T-helper 2 cell treated with Interferon-gamma antibody and Interleukin-4, amounts not matched to agents 5 μg/mL and 100 μg/mL, for 36 hours (primary cell): ENCODE measurements around the gene THADA.
A peak's percentile ranks its signal among the peaks of the same experiment; 100 is the strongest.

Source experiments
- DNase-seq: peaks from one replicate; pipeline ENCODE4 v3.0.0; 2021; ENCODE audit warnings: low spot score
- H3K27ac Mint-ChIP-seq: one replicate; pipeline ENCODE4 v1.8.0; 2021; ENCODE audit warnings: mild to moderate bottlenecking, mixed read lengths
- H3K27me3 Mint-ChIP-seq: one replicate; pipeline ENCODE4 v1.8.0; 2021; ENCODE audit warnings: low read depth, mixed read lengths
- H3K36me3 Mint-ChIP-seq: one replicate; pipeline ENCODE4 v1.8.0; 2021; ENCODE audit warnings: low read depth, mixed read lengths
- H3K4me1 Mint-ChIP-seq: one replicate; pipeline ENCODE4 v1.8.0; 2021; ENCODE audit warnings: low read depth, mixed read lengths
- H3K4me3 Mint-ChIP-seq: one replicate; pipeline ENCODE4 v1.8.0; 2022; ENCODE audit warnings: mild to moderate bottlenecking, moderate library complexity, mixed read lengths
- H3K9me3 Mint-ChIP-seq: one replicate; pipeline ENCODE4 v1.8.0; 2021; ENCODE audit warnings: mixed read lengths

Gene THADA

GRCh38 chr2:43258547-43259156 lies 337.2 kb downstream of the THADA start:
- Mint-ChIP-seq H3K27me3 (no peaks in the 10 kb centered on the region), H3K4me1 (no peaks in the 10 kb centered on the region), H3K27ac (no peak overlapping the region), H3K36me3 (peaks cover 9% of the 10 kb centered on the region), H3K4me3 (no peak overlapping the region), H3K9me3 (no peaks in the 10 kb centered on the region)
- no peak for DNase-seq

GRCh38 chr2:43255296-43255910 lies 340.4 kb downstream of the THADA start:
- Mint-ChIP-seq H3K4me3 (no peak overlapping the region), H3K4me1 (no peaks in the 10 kb centered on the region), H3K27me3 (no peaks in the 10 kb centered on the region), H3K36me3 (peaks cover 5% of the 10 kb centered on the region), H3K27ac (no peak overlapping the region), H3K9me3 (no peaks in the 10 kb centered on the region)
- DNase-seq = no peak

- Mint-ChIP-seq H3K4me3 (no peak overlapping the region), H3K27ac (no peak overlapping the region)
Measured at GRCh38 chr2:43254331-43254730, 341.5 kb downstream of the THADA start.

GRCh38 chr2:43251171-43251731 lies 344.6 kb downstream of the THADA start:
- H3K4me3 Mint-ChIP-seq = no peak overlapping the region
- no peaks in the 10 kb centered on the region for H3K4me1 Mint-ChIP-seq
- no peaks in the 10 kb centered on the region for H3K9me3 Mint-ChIP-seq
- H3K36me3 Mint-ChIP-seq = peaks cover 1% of the 10 kb centered on the region
- H3K27ac Mint-ChIP-seq = no peak overlapping the region
- no peaks in the 10 kb centered on the region for H3K27me3 Mint-ChIP-seq
- DNase-seq = no peak

More at GRCh38 chr2:43254331-43254730, 341.5 kb downstream of the THADA start:
- peaks cover 5% of the 10 kb centered on the region for H3K36me3 Mint-ChIP-seq
- DNase-seq = no peak
- H3K27me3 Mint-ChIP-seq = no peaks in the 10 kb centered on the region
- H3K4me1 Mint-ChIP-seq = no peaks in the 10 kb centered on the region
- H3K9me3 Mint-ChIP-seq = no peaks in the 10 kb centered on the region

- H3K4me1 Mint-ChIP-seq = no peaks in the 10 kb centered on the region
- H3K27ac Mint-ChIP-seq = no peak overlapping the region
- peaks cover 1% of the 10 kb centered on the region for H3K36me3 Mint-ChIP-seq
- H3K27me3 Mint-ChIP-seq = no peaks in the 10 kb centered on the region
- H3K9me3 Mint-ChIP-seq = no peaks in the 10 kb centered on the region
- no peak overlapping the region for H3K4me3 Mint-ChIP-seq
- no peak for DNase-seq
Measured at GRCh38 chr2:43250015-43250414, 345.8 kb downstream of the THADA start.

GRCh38 chr2:43248621-43249020 lies 347.2 kb downstream of the THADA start:
- H3K27ac Mint-ChIP-seq = no peak overlapping the region
- no peaks in the 10 kb centered on the region for H3K4me1 Mint-ChIP-seq
- DNase-seq = no peak
- H3K4me3 Mint-ChIP-seq = no peak overlapping the region
- no peaks in the 10 kb centered on the region for H3K9me3 Mint-ChIP-seq
- H3K27me3 Mint-ChIP-seq = no peaks in the 10 kb centered on the region
- no peaks in the 10 kb centered on the region for H3K36me3 Mint-ChIP-seq

GRCh38 chr2:43246641-43247040 lies 349.2 kb downstream of the THADA start:
- H3K27me3 Mint-ChIP-seq = no peaks in the 10 kb centered on the region
- no peaks in the 10 kb centered on the region for H3K36me3 Mint-ChIP-seq
- no peak overlapping the region for H3K4me3 Mint-ChIP-seq
- DNase-seq = no peak
- H3K4me1 Mint-ChIP-seq = no peaks in the 10 kb centered on the region
- H3K27ac Mint-ChIP-seq = no peak overlapping the region
- no peaks in the 10 kb centered on the region for H3K9me3 Mint-ChIP-seq

GRCh38 chr2:43241558-43241957 lies 354.3 kb downstream of the THADA start:
- Mint-ChIP-seq H3K4me3 (no peak overlapping the region), H3K27ac (no peak overlapping the region), H3K36me3 (peaks cover 2% of the 10 kb centered on the region), H3K4me1 (peaks cover 9% of the 10 kb centered on the region), H3K27me3 (no peaks in the 10 kb centered on the region), H3K9me3 (no peaks in the 10 kb centered on the region)
- no peak for DNase-seq

GRCh38 chr2:43240766-43241150 lies 355.1 kb downstream of the THADA start:
- no peak for DNase-seq
- peaks cover 9% of the 10 kb centered on the region for H3K4me1 Mint-ChIP-seq
- no peak overlapping the region for H3K4me3 Mint-ChIP-seq
- peaks cover 2% of the 10 kb centered on the region for H3K36me3 Mint-ChIP-seq
- H3K27me3 Mint-ChIP-seq = no peaks in the 10 kb centered on the region
- no peaks in the 10 kb centered on the region for H3K9me3 Mint-ChIP-seq
- H3K27ac Mint-ChIP-seq = no peak overlapping the region

GRCh38 chr2:43239981-43240765 lies 355.7 kb downstream of the THADA start:
- peaks cover 2% of the 10 kb centered on the region for H3K36me3 Mint-ChIP-seq
- no peaks in the 10 kb centered on the region for H3K9me3 Mint-ChIP-seq
- no peak overlapping the region for H3K27ac Mint-ChIP-seq
- H3K27me3 Mint-ChIP-seq = no peaks in the 10 kb centered on the region
- H3K4me1 Mint-ChIP-seq = peaks cover 9% of the 10 kb centered on the region
- H3K4me3 Mint-ChIP-seq = no peak overlapping the region
- DNase-seq = no peak

GRCh38 chr2:43238813-43239212 lies 357.0 kb downstream of the THADA start:
- no peak overlapping the region for H3K27ac Mint-ChIP-seq

GRCh38 chr2:43238176-43238575 lies 357.7 kb downstream of the THADA start:
- Mint-ChIP-seq H3K36me3 (peaks cover 2% of the 10 kb centered on the region), H3K9me3 (no peaks in the 10 kb centered on the region), H3K4me1 (peaks cover 9% of the 10 kb centered on the region), H3K27me3 (no peaks in the 10 kb centered on the region), H3K27ac (peak overlapping the region; percentile 55), H3K4me3 (no peak overlapping the region)
- DNase-seq = no peak

More at GRCh38 chr2:43238813-43239212, 357.0 kb downstream of the THADA start:
- Mint-ChIP-seq H3K36me3 (peaks cover 2% of the 10 kb centered on the region), H3K9me3 (no peaks in the 10 kb centered on the region), H3K27me3 (no peaks in the 10 kb centered on the region), H3K4me3 (no peak overlapping the region), H3K4me1 (peaks cover 9% of the 10 kb centered on the region)
- no peak for DNase-seq

GRCh38 chr2:43233218-43234212 lies 362.3 kb downstream of the THADA start:
- Mint-ChIP-seq H3K36me3 (peaks cover 14% of the 10 kb centered on the region), H3K27ac (no peak overlapping the region), H3K4me3 (no peak overlapping the region), H3K27me3 (no peaks in the 10 kb centered on the region), H3K4me1 (peaks cover 18% of the 10 kb centered on the region), H3K9me3 (no peaks in the 10 kb centered on the region)
- no peak for DNase-seq
